Natural killer cell treated with Interleukin-12 subunit alpha and Interleukin-12 subunit beta and Interleukin-15 and Interleukin-18, amount 100 ng/mL, for 72 hours (primary cell): ENCODE measurements around the gene ARHGAP15. TPM values are rescaled to one million over a fixed set of nuclear protein-coding genes. Genes with fewer than 3 reads are reported as not detected.

ENCODE experiments used
- ATAC-seq, 2 donors: fragments of 150-1000 bp; cut with Tn5 transposase in 1 of 2; sonication (Bioruptor Pico), chemical (Tn5 transposase) in 1 of 2; 2 replicates each; pipeline ENCODE4 v1.10.0; 2021
- DNase-seq: peaks from one replicate; pipeline ENCODE4 v3.0.0; 2022; ENCODE audit warnings: low spot score
- H3K27ac Mint-ChIP-seq, 2 donors: 1 replicate in 1 of 2; 2 replicates in 1 of 2; pipeline ENCODE4 v1.8.0; 2022; ENCODE audit warnings: mixed read lengths in 2 of 2, mild to moderate bottlenecking in 1 of 2, moderate library complexity in 1 of 2
- H3K27me3 Mint-ChIP-seq, 2 donors: 1 replicate in 1 of 2; 2 replicates in 1 of 2; pipeline ENCODE4 v1.8.0; 2022; ENCODE audit warnings: mixed read lengths in 2 of 2
- H3K36me3 Mint-ChIP-seq: one replicate; pipeline ENCODE4 v1.8.0; 2022; ENCODE audit warnings: mixed read lengths
- H3K4me1 Mint-ChIP-seq, 2 donors: 1 replicate in 1 of 2; 2 replicates in 1 of 2; pipeline ENCODE4 v1.8.0; 2022; ENCODE audit warnings: low read depth in 2 of 2, mixed read lengths in 2 of 2, mild to moderate bottlenecking in 1 of 2
- H3K4me3 Mint-ChIP-seq: one replicate; pipeline ENCODE4 v1.8.0; 2022; ENCODE audit warnings: mixed read lengths
- H3K9me3 Mint-ChIP-seq: 2 replicates; pipeline ENCODE4 v1.8.0; 2022; ENCODE audit warnings: mixed read lengths
- total RNA-seq, 2 donors: library from RNA; stranded (reverse); gene quantifications; one replicate each; pipeline ENCODE4 v1.2.3, GENCODE V29; 2022

ARHGAP15 gene
- total RNA-seq, 2 donors from 2014 or later: 80.6 to 133 TPM

GRCh38 chr2:143451642-143452281, 322.5 kb downstream of the ARHGAP15 start:
- H3K9me3 Mint-ChIP-seq: no peaks in the 10 kb centered on the region
- peak overlapping the region; percentile 23 for H3K4me3 Mint-ChIP-seq
- H3K27ac Mint-ChIP-seq: peak overlapping the region in 1 of 2 donors; percentile 41
- peaks cover 33 to 47% of the 10 kb centered on the region in 2 donors for H3K4me1 Mint-ChIP-seq
- no peak for ATAC-seq
- H3K27me3 Mint-ChIP-seq: no peaks in the 10 kb centered on the region
- DNase-seq: no peak
- peaks cover 5% of the 10 kb centered on the region for H3K36me3 Mint-ChIP-seq

GRCh38 chr2:143452817-143453451, 323.7 kb downstream of the ARHGAP15 start:
- ATAC-seq (peak; percentile 89 to 97), DNase-seq (peak; percentile 69)
- Mint-ChIP-seq H3K36me3 (peaks cover under 1% of the 10 kb centered on the region), H3K4me3 (peak overlapping the region; percentile 56), H3K9me3 (no peaks in the 10 kb centered on the region), H3K27me3 (no peaks in the 10 kb centered on the region), H3K27ac (peak overlapping the region; percentile 41 to 66), H3K4me1 (peaks cover 33 to 41% of the 10 kb centered on the region in 2 donors)

DNA sequence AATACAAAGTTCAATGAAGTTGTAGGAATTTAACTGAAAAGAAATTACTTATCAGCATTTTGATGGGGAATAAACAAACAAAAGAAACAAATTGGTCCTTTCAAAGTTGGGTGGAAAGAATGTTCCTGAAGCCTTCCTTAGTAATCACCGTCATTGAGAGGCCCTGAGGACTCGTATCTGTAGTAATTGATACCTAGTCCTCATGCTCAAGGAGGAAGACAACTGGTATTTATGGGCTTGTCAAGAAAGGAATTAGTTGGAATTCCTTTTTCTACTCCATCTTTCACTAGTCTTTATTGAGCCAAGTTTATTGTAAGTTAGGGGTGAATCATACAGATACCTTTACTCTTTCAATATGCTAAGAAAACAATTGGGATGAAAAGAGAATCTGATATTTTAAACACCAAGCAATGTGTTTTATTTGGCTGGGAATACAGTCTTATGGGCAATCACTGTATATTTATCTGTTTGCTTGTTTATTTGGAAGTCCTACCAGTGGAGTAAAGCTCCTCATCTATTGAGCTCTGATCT, 324.8 kb downstream of the ARHGAP15 start:
- DNase-seq: no peak
- H3K27me3 Mint-ChIP-seq: no peaks in the 10 kb centered on the region
- peak overlapping the region; percentile 12 for H3K4me3 Mint-ChIP-seq
- H3K27ac Mint-ChIP-seq: no peak overlapping the region
- no peaks in the 10 kb centered on the region for H3K9me3 Mint-ChIP-seq
- no peak for ATAC-seq
- no peaks in the 10 kb centered on the region for H3K36me3 Mint-ChIP-seq
- H3K4me1 Mint-ChIP-seq: peaks cover 35 to 37% of the 10 kb centered on the region in 2 donors

DNA sequence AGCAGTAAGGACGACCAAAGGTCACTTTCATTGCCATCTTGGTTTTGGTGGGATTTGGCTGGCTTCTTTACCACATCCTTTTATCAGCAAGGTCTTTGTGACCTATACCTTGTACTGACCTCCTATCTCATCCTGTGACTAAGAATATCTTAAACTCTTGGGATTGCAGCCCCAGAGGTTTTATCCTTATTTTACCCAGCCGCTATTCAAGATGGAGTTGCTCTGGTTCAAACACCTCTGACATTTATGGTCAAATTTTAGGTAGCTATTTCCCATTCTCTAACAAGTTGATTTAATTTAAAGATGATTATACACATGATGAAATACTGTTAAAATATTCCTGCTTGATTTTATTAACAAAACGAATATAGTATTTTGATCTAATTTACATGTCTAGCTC, 326.1 kb downstream of the ARHGAP15 start:
- Mint-ChIP-seq H3K4me3 (no peak overlapping the region), H3K9me3 (no peaks in the 10 kb centered on the region), H3K27ac (no peak overlapping the region), H3K4me1 (peaks cover 35 to 36% of the 10 kb centered on the region in 2 donors), H3K27me3 (no peaks in the 10 kb centered on the region), H3K36me3 (no peaks in the 10 kb centered on the region)
- DNase-seq (no peak), ATAC-seq (no peak)

GRCh38 chr2:143458258-143459190, 329.3 kb downstream of the ARHGAP15 start:
- H3K4me3 Mint-ChIP-seq: no peak overlapping the region
- no peaks in the 10 kb centered on the region for H3K9me3 Mint-ChIP-seq
- peaks cover 4% of the 10 kb centered on the region for H3K36me3 Mint-ChIP-seq
- H3K27me3 Mint-ChIP-seq: no peaks in the 10 kb centered on the region
- no peak for ATAC-seq
- DNase-seq: no peak
- peaks cover 26 to 27% of the 10 kb centered on the region in 2 donors for H3K4me1 Mint-ChIP-seq
- H3K27ac Mint-ChIP-seq: no peak overlapping the region

DNA sequence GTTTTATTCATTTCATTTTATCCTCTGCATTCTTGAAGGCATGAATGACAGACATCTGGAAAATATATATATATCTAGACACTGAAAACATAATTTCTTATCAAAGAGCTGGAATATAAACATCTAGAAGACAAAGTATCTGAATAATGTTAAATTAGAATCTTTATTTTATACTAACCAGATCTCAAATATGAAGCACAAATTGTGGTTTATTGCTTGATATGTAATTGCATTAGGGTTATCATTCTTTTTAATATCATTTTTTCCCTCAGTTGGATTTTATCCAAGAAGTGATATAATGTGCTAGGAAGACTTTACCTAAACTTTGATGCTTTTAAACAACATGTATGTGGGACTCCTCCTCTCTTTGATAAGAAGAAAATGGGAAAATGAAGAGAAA, 331.2 kb downstream of the ARHGAP15 start:
- no peaks in the 10 kb centered on the region for H3K27me3 Mint-ChIP-seq

DNA sequence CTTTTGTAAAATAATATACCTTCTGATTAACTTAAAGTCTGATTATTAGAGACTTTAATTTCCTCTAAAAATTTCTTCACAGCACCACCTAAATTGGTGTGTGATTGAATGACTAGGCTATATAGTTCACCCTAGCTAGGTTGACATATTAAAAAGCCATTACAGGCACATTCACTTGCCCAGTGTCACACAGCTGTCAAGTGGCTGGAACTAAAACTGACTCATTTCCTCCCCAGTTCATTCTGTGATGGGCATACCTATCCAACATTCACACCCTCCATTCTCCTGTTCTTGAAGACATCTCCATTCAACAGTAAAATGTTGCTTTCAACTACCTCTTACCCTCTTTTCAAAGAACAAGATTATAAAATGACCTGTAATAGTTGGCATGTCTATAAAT, 334.5 kb downstream of the ARHGAP15 start:
- Mint-ChIP-seq H3K4me3 (no peak overlapping the region), H3K9me3 (no peaks in the 10 kb centered on the region), H3K36me3 (peaks cover 4% of the 10 kb centered on the region), H3K27me3 (no peaks in the 10 kb centered on the region), H3K4me1 (peaks cover 14 to 33% of the 10 kb centered on the region in 2 donors), H3K27ac (no peak overlapping the region)
- DNase-seq (no peak), ATAC-seq (peak; percentile 73 to 88)

More for the DNA sequence above, 331.2 kb downstream of the ARHGAP15 start:
- DNase-seq: no peak
- peaks cover 4% of the 10 kb centered on the region for H3K36me3 Mint-ChIP-seq
- H3K4me3 Mint-ChIP-seq: no peak overlapping the region
- H3K9me3 Mint-ChIP-seq: no peaks in the 10 kb centered on the region
- no peak for ATAC-seq
- peaks cover 12 to 14% of the 10 kb centered on the region in 2 donors for H3K4me1 Mint-ChIP-seq
- no peak overlapping the region for H3K27ac Mint-ChIP-seq

GRCh38 chr2:143466391-143466790, 337.2 kb downstream of the ARHGAP15 start:
- peaks cover 15 to 41% of the 10 kb centered on the region in 2 donors for H3K4me1 Mint-ChIP-seq
- no peak overlapping the region for H3K4me3 Mint-ChIP-seq
- no peaks in the 10 kb centered on the region for H3K9me3 Mint-ChIP-seq
- H3K27ac Mint-ChIP-seq: peak overlapping the region in 1 of 2 donors; percentile 63
- DNase-seq: no peak
- H3K36me3 Mint-ChIP-seq: peaks cover 4% of the 10 kb centered on the region
- no peak for ATAC-seq
- H3K27me3 Mint-ChIP-seq: no peaks in the 10 kb centered on the region

DNA sequence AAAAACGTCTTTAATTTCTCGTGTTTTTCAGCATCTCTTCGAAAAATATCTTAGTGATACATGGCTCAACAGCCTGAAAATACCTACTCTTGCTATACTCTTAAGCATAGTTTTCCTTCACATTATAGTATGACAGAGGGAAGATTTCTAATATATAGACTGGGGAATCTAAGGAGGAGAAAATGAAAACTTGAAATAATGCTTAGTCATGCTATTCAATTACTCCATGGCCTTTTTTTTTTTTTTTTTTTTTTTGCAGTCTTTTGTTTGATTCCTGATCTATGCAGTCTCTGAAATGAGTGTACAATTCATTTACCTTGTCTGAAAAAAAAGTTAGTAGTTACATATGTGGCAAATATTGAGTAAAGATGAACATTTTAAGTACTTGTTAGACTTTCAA, 337.8 kb downstream of the ARHGAP15 start:
- H3K4me3 Mint-ChIP-seq: no peak overlapping the region
- H3K4me1 Mint-ChIP-seq: peaks cover 15 to 44% of the 10 kb centered on the region in 2 donors
- H3K27ac Mint-ChIP-seq: peak overlapping the region in 1 of 2 donors; percentile 63
- no peaks in the 10 kb centered on the region for H3K9me3 Mint-ChIP-seq
- H3K27me3 Mint-ChIP-seq: no peaks in the 10 kb centered on the region
- H3K36me3 Mint-ChIP-seq: peaks cover 4% of the 10 kb centered on the region
- DNase-seq: no peak
- no peak for ATAC-seq

DNA sequence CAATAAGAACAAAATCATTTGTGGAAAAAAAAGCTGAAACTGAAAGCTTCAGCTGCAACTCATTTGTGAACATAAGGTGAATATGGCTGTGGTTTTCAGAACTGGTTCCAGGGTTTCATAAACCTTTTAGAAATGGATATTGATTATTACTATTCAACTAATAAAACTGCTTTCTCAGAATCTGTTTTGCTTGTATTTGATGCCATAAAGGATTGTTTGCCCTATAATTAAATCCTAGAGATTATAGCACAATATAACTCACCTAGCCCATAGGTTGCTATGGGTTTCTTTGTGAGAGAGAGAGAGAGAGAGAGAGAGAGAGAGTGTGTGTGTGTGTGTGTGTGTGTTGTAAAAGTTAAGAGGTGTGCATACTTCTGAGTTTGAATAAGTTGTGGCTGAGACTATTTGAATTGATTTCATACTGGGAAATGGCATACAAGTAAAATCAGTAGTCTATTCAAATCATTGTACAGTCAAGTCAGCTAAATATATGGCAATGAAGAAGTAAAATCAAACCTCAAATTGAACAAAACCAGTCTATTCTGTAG, 339.2 kb downstream of the ARHGAP15 start:
- Mint-ChIP-seq H3K27ac (peak overlapping the region; percentile 70 to 73), H3K27me3 (no peaks in the 10 kb centered on the region), H3K4me1 (peaks cover 16 to 41% of the 10 kb centered on the region in 2 donors), H3K36me3 (peaks cover 5% of the 10 kb centered on the region), H3K9me3 (no peaks in the 10 kb centered on the region), H3K4me3 (peak overlapping the region; percentile 42)
- peak; percentile 50 to 81 for ATAC-seq
- DNase-seq: no peak

DNA sequence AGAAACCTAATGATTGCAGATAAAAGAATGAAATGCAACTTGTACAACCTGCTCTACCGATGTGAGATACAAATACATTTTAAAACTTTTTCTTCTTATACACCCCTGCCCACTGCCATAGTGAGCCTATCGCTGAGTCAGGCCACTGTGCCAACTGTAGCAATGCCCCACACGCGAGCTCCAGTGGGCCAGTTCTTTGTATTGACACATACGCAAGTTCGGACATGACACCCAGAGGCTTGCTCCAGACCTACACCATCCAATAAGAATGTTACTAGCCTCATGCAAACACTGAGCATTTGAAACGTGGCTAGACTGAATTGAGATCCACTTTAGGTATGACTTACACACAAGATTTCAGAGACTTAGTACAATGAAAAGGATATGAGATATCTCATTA, 340.1 kb downstream of the ARHGAP15 start:
- no peaks in the 10 kb centered on the region for H3K27me3 Mint-ChIP-seq
- DNase-seq (no peak), ATAC-seq (no peak)
- peak overlapping the region in 1 of 2 donors; percentile 73 for H3K27ac Mint-ChIP-seq
- H3K4me3 Mint-ChIP-seq: no peak overlapping the region
- H3K9me3 Mint-ChIP-seq: no peaks in the 10 kb centered on the region
- H3K4me1 Mint-ChIP-seq: peaks cover 12 to 40% of the 10 kb centered on the region in 2 donors
- peaks cover 8% of the 10 kb centered on the region for H3K36me3 Mint-ChIP-seq

GRCh38 chr2:143471550-143471949, 342.3 kb downstream of the ARHGAP15 start:
- Mint-ChIP-seq H3K27ac (no peak overlapping the region), H3K4me1 (peaks cover 19 to 52% of the 10 kb centered on the region in 2 donors), H3K4me3 (no peak overlapping the region), H3K27me3 (no peaks in the 10 kb centered on the region), H3K36me3 (peaks cover 8% of the 10 kb centered on the region), H3K9me3 (no peaks in the 10 kb centered on the region)
- no peak for DNase-seq
- ATAC-seq: no peak

GRCh38 chr2:143473216-143473615, 344.0 kb downstream of the ARHGAP15 start:
- Mint-ChIP-seq H3K4me3 (no peak overlapping the region), H3K27ac (no peak overlapping the region), H3K27me3 (no peaks in the 10 kb centered on the region), H3K36me3 (peaks cover 8% of the 10 kb centered on the region), H3K4me1 (peaks cover 29 to 54% of the 10 kb centered on the region in 2 donors), H3K9me3 (no peaks in the 10 kb centered on the region)
- DNase-seq (no peak), ATAC-seq (no peak)
